ENCODE measurements around the gene GMPR.

DNA sequence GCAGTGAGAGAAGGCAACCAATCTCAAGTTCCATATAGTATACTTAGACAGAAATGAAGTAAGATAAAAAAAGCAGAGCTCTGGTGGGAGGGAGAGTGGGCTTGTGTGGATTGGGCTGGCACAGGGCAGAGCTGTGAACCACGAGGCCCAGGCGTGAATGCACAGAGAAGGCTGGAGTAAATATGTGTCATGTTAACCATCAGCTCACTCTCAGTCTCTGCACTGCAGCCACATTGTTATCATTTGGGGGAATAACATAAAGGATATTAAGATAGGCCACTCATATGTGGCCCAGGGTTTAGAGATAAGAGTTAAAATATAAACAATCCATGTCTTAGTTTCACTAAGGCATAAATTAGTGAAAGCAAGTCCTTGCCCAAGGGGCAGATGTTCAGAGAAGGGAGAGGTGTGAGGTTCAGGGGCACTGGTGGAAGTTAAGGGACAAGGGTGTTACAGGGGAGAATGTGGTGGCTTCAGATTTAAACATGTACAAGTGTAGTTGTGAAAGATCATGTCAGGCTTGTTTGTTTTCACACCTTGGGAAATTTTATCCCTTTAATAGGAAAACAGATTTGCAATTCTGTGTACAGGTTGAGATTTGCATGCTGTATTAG is 14.4 kb downstream of the GMPR start:
- TF ChIP-seq POLR2A (IDR thresholded peaks at IDR 0.05; ENCODE audit: low read depth, low read length) (no peak), POLR2AphosphoS5 (IDR thresholded peaks at IDR 0.05; ENCODE audit: low read depth, low read length) (no peak)

All from GM12892 (cell line).